Thyroid gland (tissue), 4 donors: ENCODE data around the gene CD180. TPM values are rescaled to one million over a fixed set of nuclear protein-coding genes. Genes with fewer than 3 reads are reported as not detected.

ENCODE experiments used
- DNase-seq, 2 donors: peaks; one replicate each; pipeline ENCODE4 v3.0.0-alpha.2; 2019
- H3K27ac ChIP-seq, 3 donors: fragments of 200-600 bp; sonication (generic); 1 replicate in 2 of 3; 2 replicates in 1 of 3; pipeline ENCODE4 v1.5.1; 2016 to 2019; ENCODE audit warnings: mild to moderate bottlenecking in 1 of 3, moderate library complexity in 1 of 3
- H3K27me3 ChIP-seq: fragments of 200-600 bp; sonication (generic); one replicate; pipeline ENCODE4 v1.5.1; 2019
- H3K36me3 ChIP-seq, 2 donors: fragments of 200-600 bp; sonication (generic); one replicate each; pipeline ENCODE4 v1.5.1; 2016 to 2019
- H3K4me1 ChIP-seq, 2 donors: fragments of 200-600 bp; sonication (generic); one replicate each; pipeline ENCODE4 v1.5.1; 2017 to 2019
- H3K4me3 ChIP-seq, 3 donors: fragments of 200-600 bp; sonication (generic); replicated peaks in 1 of 3; 1 replicate in 2 of 3; 2 replicates in 1 of 3; pipeline ENCODE4 v1.5.1; 2016; ENCODE audit warnings: mild to moderate bottlenecking in 1 of 3
- H3K9me3 ChIP-seq: fragments of 200-600 bp; sonication (generic); one replicate; pipeline ENCODE4 v1.5.1; 2017
- POLR2A ChIP-seq, 2 donors: fragments of 450-650 bp; IDR thresholded peaks; one replicate each; pipeline ENCODE4 v1.6.1; 2017; ENCODE audit warnings: antibody characterized with exemption in 2 of 2, mild to moderate bottlenecking in 2 of 2, moderate library complexity in 1 of 2
- WGBS, 2 donors: methylation state at CpG; one replicate each; pipeline ENCODE4 v1.1.5; 2017; 5-methylcytosine and 5-hydroxymethylcytosine counted together
- intact Hi-C: fragments of 100-400 bp; cut with DNase I; formaldehyde crosslinking; loops from one replicate; pipeline ENCODE4 v1.15.1; 2023
- total RNA-seq, 4 donors: library from RNA; depleted of rRNA; stranded (reverse); fragments of >200 nt; gene quantifications; one replicate each; pipeline ENCODE4 v1.2.3, GENCODE V29; 2016
- TF ChIP-seq, protein P1 (sequence below), 6 experiments: fragments of 200-600 bp in 3 of 6; fragments of 450-650 bp in 3 of 6; sonication (generic) in 3 of 6; IDR thresholded peaks; one replicate each; pipeline ENCODE4 v1.5.1; 2016 to 2019; ENCODE audit warnings: antibody characterized with exemption in 6 of 6, mild to moderate bottlenecking in 2 of 6, inconsistent platforms in 1 of 6, moderate library complexity in 1 of 6

Gene CD180
- total RNA-seq, 4 donors from 2014 or later, result 0.20 to 1.1 (median 0.61) TPM

DNA sequence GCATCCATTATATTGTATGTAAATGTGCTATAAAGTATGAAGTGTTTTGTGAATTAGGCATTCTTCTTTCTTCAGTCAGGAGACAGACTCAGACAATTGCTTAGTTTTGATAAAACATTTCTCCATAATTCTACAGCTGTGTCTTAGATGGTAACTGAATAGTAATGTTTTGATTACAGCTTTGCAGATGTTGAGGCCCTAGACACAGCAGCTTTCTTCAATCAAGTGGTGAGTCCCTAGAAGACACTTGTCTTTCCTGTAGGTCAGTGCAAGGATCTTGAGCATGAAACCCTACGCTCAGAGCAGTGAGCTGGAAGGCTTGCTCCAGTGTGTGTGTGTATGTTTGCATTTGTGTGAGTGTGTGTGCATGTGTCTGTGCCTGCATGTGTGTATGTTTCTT is 46.8 kb upstream of the CD180 start:
- DNase-seq, result no peak
- TF ChIP-seq POLR2A (IDR thresholded peaks at IDR 0.05), result no peak
- TF ChIP-seq, protein P1, sequence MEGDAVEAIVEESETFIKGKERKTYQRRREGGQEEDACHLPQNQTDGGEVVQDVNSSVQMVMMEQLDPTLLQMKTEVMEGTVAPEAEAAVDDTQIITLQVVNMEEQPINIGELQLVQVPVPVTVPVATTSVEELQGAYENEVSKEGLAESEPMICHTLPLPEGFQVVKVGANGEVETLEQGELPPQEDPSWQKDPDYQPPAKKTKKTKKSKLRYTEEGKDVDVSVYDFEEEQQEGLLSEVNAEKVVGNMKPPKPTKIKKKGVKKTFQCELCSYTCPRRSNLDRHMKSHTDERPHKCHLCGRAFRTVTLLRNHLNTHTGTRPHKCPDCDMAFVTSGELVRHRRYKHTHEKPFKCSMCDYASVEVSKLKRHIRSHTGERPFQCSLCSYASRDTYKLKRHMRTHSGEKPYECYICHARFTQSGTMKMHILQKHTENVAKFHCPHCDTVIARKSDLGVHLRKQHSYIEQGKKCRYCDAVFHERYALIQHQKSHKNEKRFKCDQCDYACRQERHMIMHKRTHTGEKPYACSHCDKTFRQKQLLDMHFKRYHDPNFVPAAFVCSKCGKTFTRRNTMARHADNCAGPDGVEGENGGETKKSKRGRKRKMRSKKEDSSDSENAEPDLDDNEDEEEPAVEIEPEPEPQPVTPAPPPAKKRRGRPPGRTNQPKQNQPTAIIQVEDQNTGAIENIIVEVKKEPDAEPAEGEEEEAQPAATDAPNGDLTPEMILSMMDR (IDR thresholded peaks at IDR 0.05), result no peak
- Histone ChIP-seq H3K9me3 (no peaks in the 10 kb centered on the region), H3K4me3 (no peak overlapping the region), H3K27me3 (no peaks in the 10 kb centered on the region), H3K4me1 (peaks cover 21 to 24% of the 10 kb centered on the region in 2 donors), H3K36me3 (no peaks in the 10 kb centered on the region), H3K27ac (no peak overlapping the region)
- intact Hi-C loops, result loop anchor here (10.0 kb wide), 1 partner anchor 1011 kb away; no protein-coding TSS in a partner anchor
- 95 to 100% methylated on average over 1 of the region's 1 CpG for WGBS, 2 donors

DNA sequence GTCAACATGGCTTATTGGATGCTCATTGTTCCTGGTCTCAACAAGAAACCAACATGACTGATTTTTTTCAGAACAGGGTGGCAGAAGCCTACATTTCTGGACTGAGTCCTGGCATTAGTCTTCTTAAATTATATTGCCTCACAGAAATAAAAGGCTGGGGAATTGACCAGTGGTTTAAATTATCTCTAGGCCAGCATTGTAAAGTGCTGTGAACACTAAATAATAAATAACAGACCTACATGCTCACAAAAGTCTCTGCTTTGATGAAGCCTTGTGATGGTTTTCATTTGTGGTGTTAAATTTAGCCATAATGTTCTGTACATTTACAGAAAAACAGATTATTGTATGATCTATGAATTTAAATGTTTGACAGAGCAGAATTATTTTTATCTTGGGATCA is 44.7 kb upstream of the CD180 start:
- no peaks in the 10 kb centered on the region for H3K9me3 ChIP-seq
- no peak for DNase-seq
- no peaks in the 10 kb centered on the region for H3K27me3 ChIP-seq
- H3K4me3 ChIP-seq, result no peak overlapping the region
- peaks cover 14 to 17% of the 10 kb centered on the region in 2 donors for H3K4me1 ChIP-seq
- intact Hi-C loops, result loop anchor here (10.0 kb wide), 1 partner anchor 1013 kb away; no protein-coding TSS in a partner anchor
- no peaks in the 10 kb centered on the region for H3K36me3 ChIP-seq
- TF ChIP-seq POLR2A (IDR thresholded peaks at IDR 0.05), result no peak
- TF ChIP-seq, protein P1 (IDR thresholded peaks at IDR 0.05), result no peak
- H3K27ac ChIP-seq, result no peak overlapping the region

DNA sequence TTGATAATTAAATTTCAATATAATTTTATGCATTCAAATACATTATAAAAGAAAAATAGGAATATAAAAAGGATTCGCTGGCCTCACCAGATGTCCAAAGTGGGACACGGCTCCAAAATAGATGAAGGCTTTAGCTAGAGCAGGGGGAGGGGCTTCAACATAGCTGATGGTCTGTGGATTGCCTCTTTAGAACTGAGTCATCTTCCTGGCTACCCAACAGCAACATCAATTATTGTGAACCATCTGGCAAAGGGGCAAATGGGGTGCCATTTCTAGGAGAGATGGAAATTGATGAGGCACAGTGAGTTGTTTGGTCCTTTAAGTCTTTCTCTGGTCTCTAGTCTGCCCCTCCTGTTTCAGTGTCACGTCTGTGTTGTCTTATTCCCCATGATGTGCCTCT is 44.2 kb upstream of the CD180 start:
- Histone ChIP-seq H3K4me1 (peaks cover 12 to 14% of the 10 kb centered on the region in 2 donors), H3K36me3 (no peaks in the 10 kb centered on the region), H3K27ac (no peak overlapping the region), H3K9me3 (no peaks in the 10 kb centered on the region), H3K27me3 (no peaks in the 10 kb centered on the region), H3K4me3 (no peak overlapping the region)
- intact Hi-C loops, result loop anchor here (10.0 kb wide), 1 partner anchor 1014 kb away; no protein-coding TSS in a partner anchor
- WGBS, 2 donors, result 97 to 98% methylated on average over 3 of the region's 3 CpGs
- TF ChIP-seq POLR2A (IDR thresholded peaks at IDR 0.05), result no peak
- TF ChIP-seq, protein P1 (IDR thresholded peaks at IDR 0.05), result no peak
- no peak for DNase-seq

DNA sequence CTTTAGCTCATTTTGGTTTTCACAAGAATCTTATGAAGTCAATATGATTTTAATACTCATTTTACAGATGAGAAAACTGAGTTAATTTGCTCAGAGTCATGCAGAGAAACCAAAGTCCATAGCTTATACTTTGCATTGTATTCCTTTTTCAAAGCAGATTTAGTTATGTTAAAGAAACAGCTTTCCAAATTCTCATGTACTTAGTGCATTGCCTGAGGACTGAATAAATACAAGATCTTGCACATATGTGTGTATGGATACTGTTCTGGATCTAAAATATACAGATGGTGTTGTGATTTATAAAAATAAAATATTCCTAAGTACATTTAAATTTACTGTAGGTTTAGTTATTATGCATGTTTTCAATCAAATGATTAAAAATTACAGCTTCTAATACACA is 43.5 kb upstream of the CD180 start:
- Histone ChIP-seq H3K36me3 (no peaks in the 10 kb centered on the region), H3K27ac (no peak overlapping the region), H3K4me3 (no peak overlapping the region), H3K27me3 (no peaks in the 10 kb centered on the region), H3K9me3 (no peaks in the 10 kb centered on the region), H3K4me1 (peaks cover 6 to 16% of the 10 kb centered on the region in 2 donors)
- intact Hi-C loops, result loop anchor here (10.0 kb wide), 1 partner anchor 1015 kb away; no protein-coding TSS in a partner anchor
- DNase-seq, result no peak
- TF ChIP-seq, protein P1 (IDR thresholded peaks at IDR 0.05), result no peak

DNA sequence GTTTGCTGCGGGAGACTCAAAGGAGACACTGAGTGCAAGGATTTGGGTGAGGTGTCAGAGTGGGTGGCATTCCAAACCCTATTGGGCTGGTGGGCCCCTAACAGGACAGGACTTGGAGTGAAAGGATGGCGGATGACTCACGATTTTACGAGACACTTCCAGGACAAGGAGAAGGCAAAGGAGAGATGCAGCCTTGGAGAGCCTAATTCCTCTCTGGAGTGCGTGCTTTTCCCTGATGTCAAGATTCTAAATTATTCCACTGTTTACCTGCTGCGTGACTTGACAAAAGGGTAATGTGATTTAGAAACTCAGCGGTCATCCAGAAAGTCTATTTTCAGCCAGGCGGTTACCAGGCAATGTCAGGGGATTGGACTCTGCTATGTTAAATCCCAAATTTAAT is 41.6 kb upstream of the CD180 start:
- Histone ChIP-seq H3K4me1 (peaks cover 7 to 20% of the 10 kb centered on the region in 2 donors), H3K27me3 (no peaks in the 10 kb centered on the region), H3K36me3 (no peaks in the 10 kb centered on the region), H3K4me3 (no peak overlapping the region), H3K27ac (no peak overlapping the region), H3K9me3 (no peaks in the 10 kb centered on the region)
- TF ChIP-seq, protein P1 (IDR thresholded peaks at IDR 0.05), result no peak
- TF ChIP-seq POLR2A (IDR thresholded peaks at IDR 0.05), result no peak
- 94 to 95% methylated on average over 8 of the region's 8 CpGs for WGBS, 2 donors
- no peak for DNase-seq
- intact Hi-C loops, result no loop called here
